ENCODE data around the gene WDR20. TPM values are rescaled to one million over a fixed set of nuclear protein-coding genes. Genes with fewer than 3 reads are reported as not detected.

WDR20 gene
- total and polyA plus RNA-seq, 10 of the 15 experiments (the other 5 are each of a cell fraction or from before 2014, with no cell fraction given), result 9.1 to 25.9 (median 18.4) TPM

- FAIRE-seq (peak; percentile 61), DNase-seq (ENCODE audit: low read depth, low spot score) (no peak), ATAC-seq (no peak)
- H3K36me3 ChIP-seq (ENCODE audit: control insufficient read depth in 2 of 2, insufficient read depth in 2 of 2, low read length in 1 of 2), result peaks cover 8 to 17% of the 10 kb centered on the region in 2 experiments
- peaks cover 15% of the 10 kb centered on the region for H3K4me1 ChIP-seq (ENCODE audit: control insufficient read depth, insufficient read depth, low read length)
- peaks cover 10% of the 10 kb centered on the region for H3K79me2 ChIP-seq (ENCODE audit: control insufficient read depth, insufficient read depth, low read length)
- 100% methylated on average over 1 of the region's 1 CpG for WGBS (ENCODE audit: insufficient coverage, insufficient replicate concordance, low lambda C conversion rate, missing lambda C conversion rate)
- no peaks in the 10 kb centered on the region for H3K27me3 ChIP-seq (replicated peaks in 1 of 2; ENCODE audit: control insufficient read depth in 2 of 2, insufficient read depth in 2 of 2, low read length in 1 of 2)
- H3K27ac ChIP-seq (ENCODE audit: control insufficient read depth, insufficient read depth), result no peak overlapping the region
- intact Hi-C loops (cut with micrococcal nuclease; ENCODE audit: unreplicated experiment), result no loop called here
- ChIA-PET SMC1A (ENCODE audit: uncharacterized antibody, unreplicated experiment) (interaction anchor here (0.7 to 0.9 kb wide), 2 partner anchors 14 to 119 kb away, joined by 3 read pairs; no protein-coding TSS in a partner anchor), POLR2A (no interaction called here), RAD21 (ENCODE audit: unreplicated experiment) (no interaction called here), CTCF (interaction anchor here (0.6 kb wide), 1 partner anchor 136 kb away, joined by 4 read pairs; no protein-coding TSS in a partner anchor)
- no peaks in the 10 kb centered on the region; the same call in 1 of the 2 replicates for H4K20me1 ChIP-seq (ENCODE audit: control insufficient read depth, insufficient read depth)
- TF ChIP-seq ZNF207 (IDR thresholded peaks at IDR 0.05; ENCODE audit: borderline replicate concordance) (no peak), PAX5 (IDR thresholded peaks at IDR 0.05; ENCODE audit: borderline replicate concordance, low read depth, low read length) (no peak), ZBTB4 (CRISPR knock-in tag; IDR thresholded peaks at IDR 0.05) (no peak), CREB1 (IDR thresholded peaks at IDR 0.05; ENCODE audit: low read depth) (no peak), EZH2 (IDR thresholded peaks at IDR 0.05; ENCODE audit: borderline replicate concordance, control insufficient read depth, low read depth, low read length) (no peak), PRDM15 (CRISPR knock-in tag; IDR thresholded peaks at IDR 0.05) (no peak), JUND (IDR thresholded peaks at IDR 0.05; ENCODE audit: low read depth, low read length) (no peak), NFYB (IDR thresholded peaks at IDR 0.05; ENCODE audit: insufficient read depth, low read depth, low read length) (no peak), SREBF1 (IDR thresholded peaks at IDR 0.05; ENCODE audit: low read length) (no peak), MEF2A (IDR thresholded peaks at IDR 0.05; ENCODE audit: insufficient read depth, low read depth, low read length) (no peak), PBX3 (IDR thresholded peaks at IDR 0.05; ENCODE audit: insufficient replicate concordance, low read depth, low read length) (no peak), ATF7 (IDR thresholded peaks at IDR 0.05; ENCODE audit: low read depth) (no peak)
- H3K4me3 ChIP-seq, result no peak overlapping the region
- no TSS peak for BruUV-seq (replicated peaks)
- in situ Hi-C loops (cut with MboI), result no loop called here
- H2AFZ ChIP-seq (ENCODE audit: control insufficient read depth, low read depth, low read length), result no peak overlapping the region
- no peak overlapping the region for H3K4me2 ChIP-seq (ENCODE audit: control insufficient read depth, insufficient read depth)
- no peaks in the 10 kb centered on the region for H3K9me3 ChIP-seq (replicated peaks; ENCODE audit: control insufficient read depth, insufficient read depth, low read length)
- no peak overlapping the region for H3K9ac ChIP-seq (ENCODE audit: control insufficient read depth, insufficient read depth, low read length)
Observed at GRCh38 chr14:102195446-102195845, 55.7 kb downstream of the WDR20 start.

Data from GM12878 (cell line).